SK-N-SH treated with all-trans-retinoic acid at 6 μM for 48 hours (cell line): ENCODE measurements around the gene GPANK1.

ENCODE experiments used
- ATAC-seq: fragments of 200-7000 bp; cut with Tn5 transposase; 3 replicates; pipeline ENCODE4 v1.9.1; 2020; ENCODE audit warnings: mild to moderate bottlenecking, moderate library complexity
- BACH2 ChIP-seq: fragments of 250-450 bp; sonication (Bioruptor Pico); IDR thresholded peaks from 2 replicates; pipeline ENCODE4 v1.9.0; 2021; ENCODE audit warnings: mild to moderate bottlenecking, borderline replicate concordance
- CSDC2 ChIP-seq: fragments of 250-450 bp; sonication (Bioruptor Pico); IDR thresholded peaks from 2 replicates; pipeline ENCODE4 v1.5.0; 2020; ENCODE audit warnings: mild to moderate bottlenecking, moderate library complexity
- ESRRG ChIP-seq: fragments of 250-450 bp; sonication (Bioruptor Pico); IDR thresholded peaks from 2 replicates; pipeline ENCODE4 v1.6.1; 2021; ENCODE audit warnings: mild to moderate bottlenecking
- ISL1 ChIP-seq: fragments of 250-450 bp; sonication (Bioruptor Pico); IDR thresholded peaks from 2 replicates; pipeline ENCODE4 v2.1.2; 2022; ENCODE audit warnings: mild to moderate bottlenecking, moderate library complexity
- PPARA ChIP-seq: fragments of 250-450 bp; sonication (Bioruptor Pico); IDR thresholded peaks from 2 replicates; pipeline ENCODE4 v1.5.0; 2020; ENCODE audit warnings: mild to moderate bottlenecking, borderline replicate concordance
- RARB ChIP-seq: fragments of 250-450 bp; sonication (Bioruptor Pico); IDR thresholded peaks from 2 replicates; pipeline ENCODE4 v1.8.0; 2021; ENCODE audit warnings: mild to moderate bottlenecking, moderate library complexity
- SNAI2 ChIP-seq: fragments of 250-450 bp; sonication (Bioruptor Pico); IDR thresholded peaks from 2 replicates; pipeline ENCODE4 v1.5.0; 2020; ENCODE audit warnings: mild to moderate bottlenecking, moderate library complexity
- TCF4 ChIP-seq: fragments of 250-450 bp; sonication (Bioruptor Pico); IDR thresholded peaks from 2 replicates; pipeline ENCODE4 v1.8.0; 2021; ENCODE audit warnings: mild to moderate bottlenecking, moderate library complexity, borderline replicate concordance
- TOX ChIP-seq: fragments of 250-450 bp; sonication (Bioruptor Pico); IDR thresholded peaks from 2 replicates; pipeline ENCODE4 v1.8.0; 2021; ENCODE audit warnings: mild to moderate bottlenecking, moderate library complexity, borderline replicate concordance
- ZC3H10 ChIP-seq: fragments of 250-450 bp; sonication (Bioruptor Pico); IDR thresholded peaks from 2 replicates; pipeline ENCODE4 v1.5.1; 2021; ENCODE audit warnings: mild to moderate bottlenecking, moderate library complexity
- ZFP3 ChIP-seq: fragments of 250-450 bp; sonication (Bioruptor Pico); IDR thresholded peaks from 2 replicates; pipeline ENCODE4 v1.5.0; 2020; ENCODE audit warnings: mild to moderate bottlenecking, moderate library complexity
- ZFP30 ChIP-seq: fragments of 450-650 bp; formaldehyde crosslinking; IDR thresholded peaks from 2 replicates; pipeline ENCODE4 v1.5.0; 2022; ENCODE audit warnings: mild to moderate bottlenecking, moderate library complexity
- ZNF565 ChIP-seq: fragments of 450-650 bp; formaldehyde crosslinking; conservative IDR thresholded peaks from 2 replicates; pipeline ENCODE4 v1.5.0; 2020; ENCODE audit warnings: low read depth, mild to moderate bottlenecking, moderate library complexity
- ZNF70 ChIP-seq: fragments of 450-650 bp; formaldehyde crosslinking; IDR thresholded peaks from 2 replicates; pipeline ENCODE4 v1.5.0; 2020; ENCODE audit warnings: mild to moderate bottlenecking, moderate library complexity
- ZNF8 ChIP-seq: fragments of 450-650 bp; formaldehyde crosslinking; IDR thresholded peaks from 2 replicates; pipeline ENCODE4 v1.5.0; 2020; ENCODE audit warnings: mild to moderate bottlenecking, moderate library complexity
- TF ChIP-seq, protein P1 (sequence below): fragments of 250-450 bp; sonication (Bioruptor Pico); IDR thresholded peaks from 2 replicates; pipeline ENCODE4 v1.8.0; 2021; ENCODE audit warnings: low read depth, mild to moderate bottlenecking, moderate library complexity, borderline replicate concordance
- TF ChIP-seq, protein P2 (sequence below): fragments of 250-450 bp; sonication (Bioruptor Pico); IDR thresholded peaks from 2 replicates; pipeline ENCODE4 v1.5.1; 2020; ENCODE audit warnings: low read depth, mild to moderate bottlenecking, moderate library complexity
- TF ChIP-seq, protein P3 (sequence below): fragments of 250-450 bp; sonication (Bioruptor Pico); IDR thresholded peaks from 2 replicates; pipeline ENCODE4 v1.8.0; 2020; ENCODE audit warnings: mild to moderate bottlenecking, moderate library complexity, borderline replicate concordance
- TF ChIP-seq, protein P4 (sequence below): fragments of 250-450 bp; sonication (Bioruptor Pico); IDR thresholded peaks from 2 replicates; pipeline ENCODE4 v1.5.1; 2021; ENCODE audit warnings: mild to moderate bottlenecking, moderate library complexity

Gene GPANK1

DNA sequence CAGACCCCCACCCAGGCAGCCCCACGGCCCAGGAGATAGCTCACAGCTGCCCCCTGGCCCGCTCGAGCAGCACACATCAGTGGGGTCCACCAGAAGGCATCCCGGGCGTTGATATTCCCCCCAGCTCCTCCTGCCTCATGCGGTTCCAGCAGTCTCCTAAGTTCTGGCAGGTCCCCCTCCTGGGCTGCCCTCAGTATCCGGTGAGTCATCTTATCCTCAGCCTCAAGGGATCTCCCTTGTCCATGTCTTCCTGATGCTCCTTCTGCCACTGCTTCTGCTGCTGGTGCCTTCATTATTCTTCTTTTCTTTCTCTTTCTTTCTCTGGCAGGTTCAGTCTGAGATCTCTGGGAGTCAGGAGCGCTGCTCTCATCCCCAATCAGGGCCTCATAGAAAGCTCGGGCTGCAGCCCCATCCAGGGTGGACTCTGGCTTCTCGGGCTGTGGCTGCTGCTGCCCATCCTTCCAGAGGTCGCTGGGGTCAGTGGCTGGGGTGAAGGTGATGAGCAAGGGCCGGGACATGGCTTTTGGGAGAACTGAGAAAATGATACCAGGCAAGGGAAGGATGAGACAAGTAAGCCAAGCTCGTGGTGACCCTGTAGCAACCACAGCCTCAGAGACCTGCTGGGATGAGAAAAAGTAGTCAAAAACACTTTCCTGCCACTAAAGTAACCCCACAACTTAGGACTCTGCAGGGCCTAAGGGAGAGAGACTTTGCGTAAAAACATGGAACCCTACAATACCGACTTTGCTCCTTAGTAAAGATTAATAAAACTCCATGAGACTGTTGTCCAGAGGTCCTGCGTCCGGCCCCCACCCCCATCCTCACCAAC, 622 bp downstream of the GPANK1 start:
- peak; percentile 41 for ATAC-seq
- TF ChIP-seq ZC3H10 (no peak), ZFP30 (CRISPR knock-in tag) (no peak), RARB (no peak), ZNF8 (no peak), SNAI2 (CRISPR knock-in tag) (no peak), PPARA (CRISPR knock-in tag) (no peak), BACH2 (CRISPR knock-in tag) (no peak), ESRRG (no peak)
- TF ChIP-seq, protein P1, sequence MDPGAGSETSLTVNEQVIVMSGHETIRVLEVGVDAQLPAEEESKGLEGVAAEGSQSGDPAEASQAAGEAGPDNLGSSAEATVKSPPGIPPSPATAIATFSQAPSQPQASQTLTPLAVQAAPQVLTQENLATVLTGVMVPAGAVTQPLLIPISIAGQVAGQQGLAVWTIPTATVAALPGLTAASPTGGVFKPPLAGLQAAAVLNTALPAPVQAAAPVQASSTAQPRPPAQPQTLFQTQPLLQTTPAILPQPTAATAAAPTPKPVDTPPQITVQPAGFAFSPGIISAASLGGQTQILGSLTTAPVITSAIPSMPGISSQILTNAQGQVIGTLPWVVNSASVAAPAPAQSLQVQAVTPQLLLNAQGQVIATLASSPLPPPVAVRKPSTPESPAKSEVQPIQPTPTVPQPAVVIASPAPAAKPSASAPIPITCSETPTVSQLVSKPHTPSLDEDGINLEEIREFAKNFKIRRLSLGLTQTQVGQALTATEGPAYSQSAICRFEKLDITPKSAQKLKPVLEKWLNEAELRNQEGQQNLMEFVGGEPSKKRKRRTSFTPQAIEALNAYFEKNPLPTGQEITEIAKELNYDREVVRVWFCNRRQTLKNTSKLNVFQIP (CRISPR knock-in tag): no peak

DNA sequence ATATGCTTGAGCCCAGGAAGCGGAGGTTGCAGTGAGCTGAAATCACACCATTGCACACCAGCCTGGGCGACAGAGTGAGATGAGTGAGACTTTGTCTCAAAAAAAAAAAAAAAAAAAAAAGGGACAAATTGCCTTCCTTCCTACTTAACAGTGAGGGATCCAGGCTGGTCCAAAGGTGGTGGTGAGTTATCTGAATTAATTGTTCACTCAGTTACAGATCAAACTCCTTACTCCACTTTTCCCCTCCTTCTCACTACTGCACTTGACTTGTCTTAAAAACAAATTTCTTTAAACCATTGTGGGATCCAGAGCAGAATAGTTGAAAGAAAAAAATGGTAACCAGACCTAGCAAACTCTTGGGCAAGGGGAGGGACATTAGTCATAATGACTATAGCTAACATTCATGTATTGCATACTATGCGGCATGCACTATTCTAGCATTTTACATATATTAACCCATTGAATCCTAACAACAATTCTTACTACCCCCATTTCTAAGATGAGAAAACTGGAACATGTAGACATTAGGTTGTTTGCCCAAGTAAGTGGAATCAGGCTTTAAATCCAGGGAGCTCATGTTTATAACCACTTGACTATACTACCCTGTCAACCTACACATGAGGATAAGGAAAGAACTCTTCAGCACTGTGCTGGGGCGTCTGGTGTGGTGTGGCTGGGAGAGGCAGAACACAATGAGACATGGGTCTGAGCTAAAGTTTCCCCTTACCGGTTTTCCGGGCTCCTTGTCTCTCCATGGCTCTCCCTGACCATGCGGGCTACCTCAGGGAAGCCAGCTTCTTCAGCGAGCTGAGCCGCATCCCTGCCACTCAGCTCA, 1.5 kb downstream of the GPANK1 start:
- ATAC-seq: no peak
- TF ChIP-seq ESRRG (no peak), ZFP3 (no peak)

DNA sequence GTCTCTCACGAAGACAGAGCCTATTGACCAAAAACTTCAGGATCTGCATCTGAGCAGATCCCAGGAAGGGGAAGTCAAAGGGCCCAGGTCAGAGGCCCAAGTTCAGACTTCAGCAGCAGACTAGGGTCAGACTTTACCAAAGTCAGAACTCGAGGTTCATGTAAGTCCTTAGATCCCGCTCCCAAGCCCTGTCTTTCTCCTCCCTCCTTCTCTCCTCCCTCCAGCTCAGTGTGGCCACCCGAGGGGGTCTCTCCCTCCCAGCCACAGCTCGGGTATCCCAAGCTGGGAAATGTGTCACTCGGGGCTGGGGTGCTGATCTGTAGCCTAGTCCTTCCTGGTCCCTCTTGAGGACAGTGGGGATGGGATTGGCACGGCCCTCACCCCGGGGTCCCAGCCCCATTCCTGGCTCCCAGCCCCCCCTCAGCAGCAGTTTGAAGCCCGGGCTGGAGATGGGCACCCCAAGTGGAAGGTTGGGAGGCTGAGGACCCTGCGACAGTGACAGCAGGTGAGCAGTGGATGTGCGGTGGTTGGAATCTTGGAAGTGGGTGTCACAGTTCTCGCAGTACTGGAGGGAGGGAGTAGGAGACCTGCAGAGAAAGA, 2.6 kb downstream of the GPANK1 start:
- no peak for ATAC-seq
- TF ChIP-seq BACH2 (CRISPR knock-in tag): no peak
- TF ChIP-seq, protein P2, sequence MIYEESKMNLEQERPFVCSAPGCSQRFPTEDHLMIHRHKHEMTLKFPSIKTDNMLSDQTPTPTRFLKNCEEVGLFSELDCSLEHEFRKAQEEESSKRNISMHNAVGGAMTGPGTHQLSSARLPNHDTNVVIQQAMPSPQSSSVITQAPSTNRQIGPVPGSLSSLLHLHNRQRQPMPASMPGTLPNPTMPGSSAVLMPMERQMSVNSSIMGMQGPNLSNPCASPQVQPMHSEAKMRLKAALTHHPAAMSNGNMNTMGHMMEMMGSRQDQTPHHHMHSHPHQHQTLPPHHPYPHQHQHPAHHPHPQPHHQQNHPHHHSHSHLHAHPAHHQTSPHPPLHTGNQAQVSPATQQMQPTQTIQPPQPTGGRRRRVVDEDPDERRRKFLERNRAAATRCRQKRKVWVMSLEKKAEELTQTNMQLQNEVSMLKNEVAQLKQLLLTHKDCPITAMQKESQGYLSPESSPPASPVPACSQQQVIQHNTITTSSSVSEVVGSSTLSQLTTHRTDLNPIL: no peak
- TF ChIP-seq ZNF8: no peak
- TF ChIP-seq TCF4 (CRISPR knock-in tag): no peak
- TF ChIP-seq ZNF565 (CRISPR knock-in tag): no peak
- TF ChIP-seq, protein P1 (CRISPR knock-in tag): no peak
- TF ChIP-seq, protein P3, sequence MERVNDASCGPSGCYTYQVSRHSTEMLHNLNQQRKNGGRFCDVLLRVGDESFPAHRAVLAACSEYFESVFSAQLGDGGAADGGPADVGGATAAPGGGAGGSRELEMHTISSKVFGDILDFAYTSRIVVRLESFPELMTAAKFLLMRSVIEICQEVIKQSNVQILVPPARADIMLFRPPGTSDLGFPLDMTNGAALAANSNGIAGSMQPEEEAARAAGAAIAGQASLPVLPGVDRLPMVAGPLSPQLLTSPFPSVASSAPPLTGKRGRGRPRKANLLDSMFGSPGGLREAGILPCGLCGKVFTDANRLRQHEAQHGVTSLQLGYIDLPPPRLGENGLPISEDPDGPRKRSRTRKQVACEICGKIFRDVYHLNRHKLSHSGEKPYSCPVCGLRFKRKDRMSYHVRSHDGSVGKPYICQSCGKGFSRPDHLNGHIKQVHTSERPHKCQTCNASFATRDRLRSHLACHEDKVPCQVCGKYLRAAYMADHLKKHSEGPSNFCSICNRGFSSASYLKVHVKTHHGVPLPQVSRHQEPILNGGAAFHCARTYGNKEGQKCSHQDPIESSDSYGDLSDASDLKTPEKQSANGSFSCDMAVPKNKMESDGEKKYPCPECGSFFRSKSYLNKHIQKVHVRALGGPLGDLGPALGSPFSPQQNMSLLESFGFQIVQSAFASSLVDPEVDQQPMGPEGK (CRISPR knock-in tag): no peak
- TF ChIP-seq ESRRG: no peak
- no peak for TF ChIP-seq ZNF70
- TF ChIP-seq ISL1: no peak
- TF ChIP-seq CSDC2: no peak
- TF ChIP-seq TOX (CRISPR knock-in tag): no peak
- TF ChIP-seq ZC3H10: no peak

DNA sequence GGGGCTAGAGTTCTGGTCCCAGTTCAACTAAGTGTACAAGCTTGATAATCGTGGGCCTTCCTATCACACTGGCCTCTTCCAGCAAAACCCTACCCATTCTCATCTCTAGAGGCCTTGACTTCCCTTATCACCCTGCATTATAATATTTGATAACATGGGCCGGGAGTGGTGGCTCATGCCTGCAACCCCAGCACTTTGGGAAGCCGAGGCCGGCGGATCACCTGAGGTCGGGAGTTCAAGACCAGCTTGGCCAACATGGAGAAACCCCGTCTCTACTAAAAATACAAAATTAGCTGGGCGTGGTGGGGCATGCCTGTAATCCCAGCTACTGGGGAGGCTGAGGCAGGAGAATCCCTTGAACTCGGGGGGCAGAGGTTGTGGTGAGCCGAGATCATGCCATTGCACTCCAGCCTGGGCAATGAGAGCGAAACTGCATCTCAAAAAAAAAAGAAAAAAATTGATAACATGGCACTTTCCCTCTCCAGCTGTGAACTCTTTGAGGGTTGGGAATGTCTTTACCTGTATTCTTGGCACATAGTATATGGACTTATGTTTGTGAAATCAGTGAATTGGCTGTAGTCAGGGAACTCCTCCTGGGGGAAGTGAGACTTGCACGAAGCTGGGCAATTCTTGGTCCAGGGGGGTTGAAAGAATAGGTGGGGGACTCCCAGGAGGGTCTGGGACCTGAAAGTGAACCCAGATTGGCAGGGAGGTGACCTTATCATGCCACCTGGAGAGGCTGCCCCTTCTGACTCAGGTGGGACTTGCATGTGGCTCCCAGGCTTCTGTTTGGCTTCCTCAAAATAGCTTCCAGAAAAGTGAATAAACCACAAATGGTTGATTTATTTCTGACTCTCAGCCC, 3.3 kb downstream of the GPANK1 start:
- ATAC-seq: no peak
- TF ChIP-seq, protein P4, sequence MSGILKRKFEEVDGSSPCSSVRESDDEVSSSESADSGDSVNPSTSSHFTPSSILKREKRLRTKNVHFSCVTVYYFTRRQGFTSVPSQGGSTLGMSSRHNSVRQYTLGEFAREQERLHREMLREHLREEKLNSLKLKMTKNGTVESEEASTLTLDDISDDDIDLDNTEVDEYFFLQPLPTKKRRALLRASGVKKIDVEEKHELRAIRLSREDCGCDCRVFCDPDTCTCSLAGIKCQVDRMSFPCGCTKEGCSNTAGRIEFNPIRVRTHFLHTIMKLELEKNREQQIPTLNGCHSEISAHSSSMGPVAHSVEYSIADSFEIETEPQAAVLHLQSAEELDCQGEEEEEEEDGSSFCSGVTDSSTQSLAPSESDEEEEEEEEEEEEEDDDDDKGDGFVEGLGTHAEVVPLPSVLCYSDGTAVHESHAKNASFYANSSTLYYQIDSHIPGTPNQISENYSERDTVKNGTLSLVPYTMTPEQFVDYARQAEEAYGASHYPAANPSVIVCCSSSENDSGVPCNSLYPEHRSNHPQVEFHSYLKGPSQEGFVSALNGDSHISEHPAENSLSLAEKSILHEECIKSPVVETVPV (CRISPR knock-in tag): no peak
- TF ChIP-seq TCF4 (CRISPR knock-in tag) (no peak), ZNF565 (CRISPR knock-in tag) (no peak), ESRRG (no peak), ZC3H10 (no peak), BACH2 (CRISPR knock-in tag) (no peak)
- TF ChIP-seq, protein P3 (CRISPR knock-in tag): no peak
- TF ChIP-seq, protein P1 (CRISPR knock-in tag): no peak
